Measurements from ENCODE around the gene ABHD16A.

GRCh38 chr6:31676904-31677303 lies 26.2 kb downstream of the ABHD16A start:
- TF ChIP-seq E2F4 (IDR thresholded peaks at IDR 0.05; ENCODE audit: low read depth, low read length) (no peak), CTCF (IDR thresholded peaks at IDR 0.05 in 2 of 3, conservative IDR thresholded peaks at IDR 0.05 in 1 of 3; ENCODE audit: control insufficient read depth in 2 of 3, extremely low read depth in 1 of 3, insufficient read depth in 1 of 3, low read depth in 3 of 3, low read length in 3 of 3) (no peak), JUNB (IDR thresholded peaks at IDR 0.05) (no peak), POLR2A (IDR thresholded peaks at IDR 0.05; ENCODE audit: low read depth, low read length) (no peak), FOS (IDR thresholded peaks at IDR 0.05; ENCODE audit: borderline replicate concordance, extremely low read depth, insufficient read length) (no peak), ATF7 (IDR thresholded peaks at IDR 0.05; ENCODE audit: low read depth) (no peak), POLR2AphosphoS5 (IDR thresholded peaks at IDR 0.05; ENCODE audit: low read length) (no peak), RELA (IDR thresholded peaks at IDR 0.05; ENCODE audit: borderline replicate concordance, partially characterized antibody) (no peak), BHLHE40 (IDR thresholded peaks at IDR 0.05; ENCODE audit: borderline replicate concordance in 1 of 2, low read depth in 2 of 2, low read length in 1 of 2) (no peak), SMAD1 (IDR thresholded peaks at IDR 0.05; ENCODE audit: low read depth, partially characterized antibody) (no peak), RAD21 (IDR thresholded peaks at IDR 0.05; ENCODE audit: insufficient read depth, low read depth, low read length) (no peak)
